GM19397 (cell line): ENCODE data around the gene SPINK4.

ENCODE experiments used
- ATAC-seq: cut with Tn5 transposase; IDR thresholded peaks from one replicate; pipeline ENCODE4 v1.9.1; 2021; ENCODE audit warnings: mild to moderate bottlenecking, moderate library complexity; ENCODE audit not compliant: unreplicated experiment

SPINK4 gene, protein sequence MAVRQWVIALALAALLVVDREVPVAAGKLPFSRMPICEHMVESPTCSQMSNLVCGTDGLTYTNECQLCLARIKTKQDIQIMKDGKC

DNA sequence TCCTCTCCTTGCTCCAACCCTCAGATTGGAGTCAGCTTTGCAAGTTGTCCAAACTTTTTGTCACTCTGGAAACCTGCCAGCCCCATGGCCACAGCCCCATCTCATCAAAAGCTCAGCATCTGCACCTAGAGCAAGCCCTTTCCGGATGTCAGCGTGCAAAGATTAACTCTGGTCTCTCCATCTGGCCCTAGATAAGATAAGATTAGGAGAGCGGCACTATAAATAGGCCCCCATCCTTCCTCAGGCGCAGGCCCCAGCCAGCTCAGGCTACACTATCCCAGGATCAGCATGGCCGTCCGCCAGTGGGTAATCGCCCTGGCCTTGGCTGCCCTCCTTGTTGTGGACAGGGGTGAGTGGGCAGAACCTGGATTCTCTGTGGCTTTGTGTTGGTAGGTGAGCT lies at the start of gene SPINK4:
Gene SPINK4 (plus strand): TSS at position 247 of the 400 bp plus-strand sequence. CDS start 42 bp downstream, at position 289.
- ATAC-seq = no peak

- no peak for ATAC-seq
Measured at GRCh38 chr9:33192493-33193255, 47.3 kb upstream of the SPINK4 start.

GRCh38 chr9:33193818-33194217 lies 46.1 kb upstream of the SPINK4 start:
- ATAC-seq = no peak

- no peak for ATAC-seq
Measured at GRCh38 chr9:33196736-33197135, 43.2 kb upstream of the SPINK4 start.

DNA sequence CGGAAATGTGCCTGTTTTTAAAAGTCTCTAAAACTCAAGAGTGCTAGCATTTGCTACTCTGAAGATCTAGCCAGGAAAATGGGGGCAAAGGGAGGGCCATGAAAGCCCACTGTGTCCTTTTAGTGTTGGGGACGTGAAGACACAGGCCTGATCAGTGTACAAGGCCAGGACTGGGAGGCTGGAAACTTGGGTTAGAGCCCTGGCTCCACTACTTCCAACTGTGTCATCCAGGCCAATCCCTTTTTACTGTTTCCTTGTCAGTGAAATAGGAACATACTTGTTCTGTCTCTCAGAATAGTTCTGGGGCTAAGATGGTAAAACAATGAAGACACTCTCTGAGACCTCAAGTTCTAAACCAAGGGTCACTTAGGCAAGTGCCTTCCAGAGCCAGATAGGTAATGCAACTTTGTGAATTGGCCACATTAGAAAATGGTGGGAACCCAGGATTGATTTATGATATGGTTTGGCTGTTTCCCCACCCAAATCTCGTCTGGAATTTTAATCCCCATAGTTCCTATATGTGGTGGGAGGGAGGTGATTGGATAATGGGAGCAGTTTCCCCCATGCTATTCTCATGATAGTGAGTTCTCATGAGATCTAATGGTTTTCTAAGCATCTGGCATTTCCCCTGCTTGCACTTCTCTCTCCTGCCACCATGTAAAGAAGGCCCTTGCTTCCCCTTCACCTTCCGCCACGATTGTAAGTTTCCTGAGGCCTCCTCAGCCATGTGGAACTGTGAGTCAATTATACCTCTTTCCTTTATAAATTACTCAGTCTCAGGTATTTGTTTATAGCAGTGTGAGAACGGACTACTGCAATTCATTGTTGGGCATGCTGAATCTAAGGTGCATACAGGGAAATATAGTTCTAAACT lies 42.5 kb upstream of the SPINK4 start:
- no peak for ATAC-seq

DNA sequence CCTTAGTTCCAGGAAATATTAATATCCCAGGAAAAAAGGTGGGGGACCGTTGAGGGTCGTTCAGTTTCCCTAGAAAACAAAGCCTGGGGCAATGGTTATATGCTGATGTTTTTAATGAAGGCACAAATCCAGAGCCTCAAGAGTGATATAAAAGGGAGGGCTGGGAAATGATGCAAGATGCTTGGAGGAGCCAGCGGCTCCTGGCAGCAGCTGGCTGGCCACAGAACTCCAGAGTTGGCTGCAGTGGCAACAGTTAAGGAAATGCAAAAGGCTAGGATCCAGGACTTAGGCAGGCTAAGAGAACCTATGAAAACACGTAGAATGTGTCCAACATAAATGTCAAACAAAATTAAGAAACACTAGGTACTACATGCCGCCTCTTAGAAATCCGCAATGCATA lies 41.8 kb upstream of the SPINK4 start:
- no peak for ATAC-seq

- peak; percentile 19 for ATAC-seq
Measured at GRCh38 chr9:33202018-33202417, 37.9 kb upstream of the SPINK4 start.

DNA sequence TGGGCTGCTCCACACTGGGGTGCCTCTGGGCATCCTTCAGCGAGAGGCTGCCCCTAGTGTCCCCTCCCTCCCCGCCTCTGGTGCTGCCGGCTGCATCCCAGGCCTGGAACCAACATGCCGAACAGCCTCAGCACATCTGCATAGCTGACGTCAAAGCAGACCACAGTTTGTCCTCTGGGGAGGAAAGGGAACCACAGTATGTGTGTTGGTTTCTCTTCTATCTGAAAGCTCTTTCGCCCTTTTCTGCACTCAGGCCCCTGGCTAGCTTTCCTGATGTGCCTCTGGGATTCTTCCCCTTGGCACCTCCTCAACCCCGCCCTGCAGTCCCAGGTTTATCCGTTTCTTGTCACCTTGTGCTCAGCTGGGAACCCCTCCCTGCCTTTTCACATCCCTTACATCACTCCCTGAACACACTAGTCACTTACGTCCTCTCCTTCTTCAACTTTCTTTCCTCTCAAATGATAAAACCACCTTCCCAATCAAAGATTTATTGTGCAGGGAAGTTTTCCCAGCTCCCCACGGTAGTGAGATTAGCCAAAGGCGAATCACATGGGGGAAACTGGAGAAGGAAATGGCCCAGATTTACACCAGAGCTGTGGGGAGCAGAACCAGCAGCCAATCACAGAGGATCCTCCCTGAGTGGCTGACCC lies 37.3 kb upstream of the SPINK4 start:
- ATAC-seq = peak; percentile 99

DNA sequence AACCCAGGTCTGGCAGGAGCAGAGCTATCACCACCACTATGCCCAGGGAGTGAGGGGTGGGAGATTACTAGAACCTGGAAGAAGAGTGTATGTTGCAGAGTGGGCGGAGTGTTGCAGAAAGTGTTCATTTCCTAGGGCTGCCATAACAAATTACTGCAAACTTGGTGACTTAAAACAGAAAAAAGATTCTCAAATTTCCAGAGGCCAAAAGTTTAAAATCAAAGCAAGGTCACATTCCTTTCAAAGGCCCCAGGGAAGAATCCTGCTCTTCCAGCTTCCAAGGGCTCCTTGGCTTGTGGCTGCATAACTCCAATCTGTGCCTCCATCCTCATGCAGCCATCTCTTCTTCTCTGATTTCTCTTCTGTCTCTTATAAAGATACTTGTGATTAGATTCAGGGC lies 30.6 kb upstream of the SPINK4 start:
- no peak for ATAC-seq

GRCh38 chr9:33210006-33210715 lies 29.8 kb upstream of the SPINK4 start:
- no peak for ATAC-seq

DNA sequence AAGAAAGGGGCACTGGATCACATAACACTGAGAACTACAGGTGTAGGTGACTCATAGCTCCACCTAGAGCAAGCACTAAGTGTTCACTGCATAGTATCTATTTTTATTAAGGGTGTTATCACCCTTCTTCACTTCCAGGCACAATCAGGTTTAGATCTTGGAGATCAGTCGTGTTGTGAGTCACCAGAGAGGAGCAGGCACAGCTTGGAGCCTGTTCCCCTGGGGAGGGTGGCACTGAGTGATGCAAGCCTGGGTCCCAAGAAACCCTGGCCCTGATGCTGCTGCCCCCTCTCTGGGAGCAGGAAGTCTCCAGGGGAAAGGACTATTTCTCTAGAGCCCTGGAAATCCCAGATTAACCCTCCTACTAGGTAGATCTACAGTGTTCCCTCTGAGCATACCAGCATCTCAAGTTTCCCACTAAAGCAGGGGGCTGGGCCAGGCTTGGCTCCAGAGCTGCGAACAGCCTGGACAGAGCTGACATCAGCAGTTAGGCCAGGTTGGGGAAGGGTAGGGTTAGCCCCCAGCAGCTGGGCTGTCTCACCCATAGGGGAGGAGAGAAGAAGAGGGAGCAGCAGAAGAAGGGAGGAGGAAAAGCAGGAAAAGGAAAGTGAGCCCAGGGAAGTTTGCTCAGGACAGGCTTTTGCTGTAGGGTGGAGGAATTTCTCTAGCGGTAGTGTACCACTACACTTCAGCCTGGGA lies 28.1 kb upstream of the SPINK4 start:
- no peak for ATAC-seq

GRCh38 chr9:33220681-33221567 lies 19.0 kb upstream of the SPINK4 start:
- ATAC-seq = no peak

GRCh38 chr9:33221568-33221884 lies 18.4 kb upstream of the SPINK4 start:
- ATAC-seq = no peak

GRCh38 chr9:33222031-33222430 lies 17.9 kb upstream of the SPINK4 start:
- ATAC-seq = no peak

DNA sequence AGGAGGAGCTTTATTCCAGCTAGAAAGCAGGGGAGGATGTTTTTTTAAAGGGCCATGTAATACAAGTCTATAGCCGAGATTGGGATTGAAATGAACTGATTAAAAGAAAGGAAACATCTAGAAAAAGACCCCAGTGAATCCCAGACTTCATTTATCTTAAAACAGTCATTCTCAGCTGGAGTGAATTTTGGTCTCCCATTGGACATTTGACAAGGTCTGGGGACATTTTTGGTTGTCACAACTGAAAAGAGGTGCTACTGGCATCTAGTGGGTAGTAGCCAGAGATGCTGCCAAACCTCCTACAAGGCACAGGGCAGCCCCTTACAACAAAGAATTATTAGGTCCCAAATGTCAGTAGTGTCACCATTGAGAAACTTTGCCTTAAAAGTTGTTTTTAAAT lies 16.3 kb upstream of the SPINK4 start:
- no peak for ATAC-seq

DNA sequence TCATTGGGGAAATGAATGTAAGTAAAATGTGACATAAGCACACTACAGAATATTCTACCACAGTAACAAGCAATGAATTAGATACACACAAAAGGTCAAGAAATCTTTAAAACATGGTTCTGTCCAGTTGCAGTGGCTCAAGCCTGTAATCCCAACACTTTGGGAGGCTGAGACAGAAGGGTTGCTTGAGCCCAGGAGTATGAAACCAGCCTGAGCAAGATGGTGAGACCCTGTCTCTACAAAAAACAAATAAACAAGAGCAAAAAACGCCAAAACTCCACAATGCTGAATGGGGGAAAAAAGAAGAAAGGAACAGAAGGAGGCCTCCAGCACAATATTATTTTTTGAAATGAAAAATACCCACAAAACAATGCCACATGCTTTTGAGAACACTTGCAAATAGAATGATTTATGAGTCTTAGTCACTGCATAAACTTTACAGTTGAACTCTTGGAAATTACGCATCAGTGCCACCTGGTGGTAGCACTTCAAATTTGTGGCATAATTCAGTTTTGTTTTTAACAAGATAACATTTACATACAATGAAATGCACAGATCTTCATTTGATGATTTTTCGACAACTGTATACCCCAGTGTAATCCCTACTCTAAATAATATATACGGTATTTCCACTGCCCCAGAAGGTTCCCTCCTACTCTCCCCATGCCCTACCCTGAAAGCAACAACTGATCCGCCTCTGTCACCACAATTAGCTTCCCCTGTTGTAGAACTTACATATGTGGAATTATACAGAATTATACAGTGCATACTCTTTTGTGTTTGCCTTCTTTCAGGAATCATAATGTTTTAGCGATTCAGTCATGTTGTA lies 14.4 kb upstream of the SPINK4 start:
- no peak for ATAC-seq

GRCh38 chr9:33227008-33227398 lies 13.0 kb upstream of the SPINK4 start:
- no peak for ATAC-seq

DNA sequence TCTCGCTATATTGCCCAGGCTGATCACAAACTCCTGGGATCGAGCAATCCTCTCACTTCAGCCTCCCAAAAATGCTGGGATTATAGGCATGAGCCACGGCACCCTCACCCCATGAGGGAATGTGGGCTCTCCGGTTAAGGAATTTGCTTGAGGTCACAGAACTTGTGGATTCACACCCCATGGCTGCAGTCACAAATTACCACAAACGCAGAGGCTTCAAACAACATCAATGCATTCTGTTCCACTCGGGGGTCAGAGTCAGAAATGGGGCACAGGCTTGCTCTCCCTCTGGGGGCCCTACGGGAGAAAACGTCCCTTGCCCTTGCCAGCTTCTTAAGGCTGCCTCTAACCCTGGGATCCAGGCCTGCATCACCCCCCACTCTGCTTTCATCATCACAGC lies 12.2 kb upstream of the SPINK4 start:
- no peak for ATAC-seq
